Measurements from ENCODE around the gene ITIH4.

ITIH4 gene

GRCh38 chr3:52848617-52849016, 18.1 kb upstream of the ITIH4 start:
- no peak for DNase-seq (ENCODE audit: low read depth)

GRCh38 chr3:52847726-52848125, 17.3 kb upstream of the ITIH4 start:
- no peak for DNase-seq (ENCODE audit: low read depth)

GRCh38 chr3:52847241-52847640, 16.8 kb upstream of the ITIH4 start:
- DNase-seq (ENCODE audit: low read depth), result no peak

GRCh38 chr3:52846432-52846965, 16.0 kb upstream of the ITIH4 start:
- no peak for DNase-seq (ENCODE audit: low read depth)

- DNase-seq (ENCODE audit: low read depth), result no peak
These were observed 15.4 kb upstream of the ITIH4 start for GRCh38 chr3:52845691-52846431.

GRCh38 chr3:52845157-52845556, 14.7 kb upstream of the ITIH4 start:
- no peak for DNase-seq (ENCODE audit: low read depth)

GRCh38 chr3:52844290-52844975, 14.0 kb upstream of the ITIH4 start:
- DNase-seq (ENCODE audit: low read depth), result no peak

GRCh38 chr3:52843881-52844280, 13.4 kb upstream of the ITIH4 start:
- DNase-seq (ENCODE audit: low read depth), result no peak

GRCh38 chr3:52843108-52843865, 12.8 kb upstream of the ITIH4 start:
- DNase-seq (ENCODE audit: low read depth), result no peak

GRCh38 chr3:52842424-52842823, 12.0 kb upstream of the ITIH4 start:
- DNase-seq (ENCODE audit: low read depth), result no peak

- no peak for DNase-seq (ENCODE audit: low read depth)
These were observed 11.5 kb upstream of the ITIH4 start for GRCh38 chr3:52841981-52842340.

- DNase-seq (ENCODE audit: low read depth), result no peak
These were observed 10.9 kb upstream of the ITIH4 start for GRCh38 chr3:52841211-52841980.

GRCh38 chr3:52839892-52840545, 9.5 kb upstream of the ITIH4 start:
- DNase-seq (ENCODE audit: low read depth), result no peak

GRCh38 chr3:52839268-52839575, 8.8 kb upstream of the ITIH4 start:
- no peak for DNase-seq (ENCODE audit: low read depth)

- no peak for DNase-seq (ENCODE audit: low read depth)
These were observed 8.2 kb upstream of the ITIH4 start for GRCh38 chr3:52838561-52839267.

- DNase-seq (ENCODE audit: low read depth), result no peak
These were observed 6.5 kb upstream of the ITIH4 start for GRCh38 chr3:52836986-52837385.

- no peak for DNase-seq (ENCODE audit: low read depth)
These were observed 6.0 kb upstream of the ITIH4 start for GRCh38 chr3:52836471-52836845.

GRCh38 chr3:52835766-52836470, 5.4 kb upstream of the ITIH4 start:
- DNase-seq (ENCODE audit: low read depth), result no peak

- DNase-seq (ENCODE audit: low read depth), result no peak
These were observed 4.5 kb upstream of the ITIH4 start, which contains the start of gene MUSTN1 for GRCh38 chr3:52834871-52835501. TSS of gene MUSTN1 (minus strand) at chr3:52835019. CDS start at chr3:52834948, 71 bp downstream.

GRCh38 chr3:52833202-52833601, 2.7 kb upstream of the ITIH4 start:
- DNase-seq (ENCODE audit: low read depth), result no peak
